Ascending aorta (tissue), 2 donors: ENCODE data around the gene PHF19. TPM values are rescaled to one million over a fixed set of nuclear protein-coding genes. Genes with fewer than 3 reads are reported as not detected.

Source experiments
- DNase-seq, 2 donors: peaks; one replicate each; pipeline ENCODE4 v3.0.0-alpha.2; 2019; ENCODE audit warnings: low spot score in 2 of 2
- H3K27ac ChIP-seq, 2 donors: fragments of 200-600 bp; sonication (generic); one replicate each; pipeline ENCODE4 v1.5.1; 2016 to 2017; ENCODE audit warnings: mild to moderate bottlenecking in 1 of 2
- H3K27me3 ChIP-seq: fragments of 200-600 bp; sonication (generic); one replicate; pipeline ENCODE4 v1.5.1; 2017
- H3K36me3 ChIP-seq, 2 donors: fragments of 200-600 bp; sonication (generic); one replicate each; pipeline ENCODE4 v1.5.1; 2016
- H3K4me1 ChIP-seq, 2 donors: fragments of 200-600 bp; sonication (generic); one replicate each; pipeline ENCODE4 v1.5.1; 2016 to 2017; ENCODE audit warnings: mild to moderate bottlenecking in 1 of 2
- H3K4me3 ChIP-seq, 2 donors: fragments of 200-600 bp; sonication (generic); one replicate each; pipeline ENCODE4 v1.5.1; 2016 to 2017; ENCODE audit warnings: mild to moderate bottlenecking in 1 of 2
- H3K9me3 ChIP-seq, 2 donors: fragments of 200-600 bp; sonication (generic); one replicate each; pipeline ENCODE4 v1.5.1; 2016
- intact Hi-C: fragments of 100-400 bp; cut with DNase I; formaldehyde crosslinking; loops from one replicate; pipeline ENCODE4 v1.15.1; 2023
- total RNA-seq: library from RNA; depleted of rRNA; stranded (reverse); fragments of >200 nt; gene quantifications from one replicate; pipeline ENCODE4 v1.1.0, GENCODE V29; 2016
- TF ChIP-seq, protein P1 (sequence below), 3 experiments: fragments of 200-600 bp in 2 of 3; fragments of 450-650 bp in 1 of 3; sonication (generic) in 2 of 3; IDR thresholded peaks; one replicate each; pipeline ENCODE4 v1.5.1; 2016 to 2019; ENCODE audit warnings: antibody characterized with exemption in 3 of 3, mild to moderate bottlenecking in 1 of 3, moderate library complexity in 1 of 3

The PHF19 gene
- total RNA-seq, 1 donor from 2014 or later: 33.0 TPM

DNA sequence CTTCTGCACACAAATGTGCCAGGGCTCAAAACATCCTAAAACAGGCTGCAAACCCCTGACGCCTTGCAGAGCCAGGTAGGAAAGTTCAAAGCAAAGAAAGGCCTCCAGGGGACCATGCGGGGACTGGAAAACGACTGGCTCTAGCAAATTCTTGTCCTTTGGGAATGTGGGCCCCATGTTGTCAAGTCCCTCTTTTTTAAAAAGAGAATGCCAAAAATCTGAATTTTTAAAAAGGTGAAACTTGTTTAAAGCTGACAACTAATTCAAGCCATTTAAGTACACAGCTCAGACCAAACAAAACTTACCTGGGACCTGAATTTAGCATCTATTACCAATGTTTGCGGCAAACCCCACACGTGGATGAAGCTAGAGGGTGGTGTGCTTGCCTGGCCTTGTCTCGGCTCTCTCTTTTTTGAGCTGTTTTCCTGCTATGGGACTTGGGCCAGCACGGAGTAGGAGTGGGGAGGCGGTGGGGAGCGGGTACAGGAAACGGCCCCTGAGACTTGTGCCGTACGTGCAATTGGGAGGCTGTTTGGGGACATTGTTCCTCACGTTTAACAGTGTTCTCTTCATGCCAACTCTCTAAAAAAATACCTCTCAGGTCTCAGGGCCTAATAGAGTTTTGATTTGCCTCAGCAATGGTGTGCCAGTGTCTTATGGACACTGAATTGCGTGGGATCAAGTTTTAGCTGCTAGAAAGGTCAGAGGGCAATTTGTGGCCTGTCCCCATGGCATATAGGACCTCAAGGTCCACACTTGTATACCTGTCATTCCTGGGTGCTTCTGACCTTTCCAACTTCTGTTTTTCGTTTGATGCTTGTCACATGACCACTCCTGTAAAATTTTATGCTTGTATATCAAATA is 15.1 kb upstream of the PHF19 start:
- H3K4me3 ChIP-seq: no peak overlapping the region
- H3K27me3 ChIP-seq: no peaks in the 10 kb centered on the region
- H3K9me3 ChIP-seq: no peaks in the 10 kb centered on the region
- peaks cover 2 to 32% of the 10 kb centered on the region in 2 donors for H3K4me1 ChIP-seq
- H3K36me3 ChIP-seq: no peaks in the 10 kb centered on the region
- TF ChIP-seq, protein P1, sequence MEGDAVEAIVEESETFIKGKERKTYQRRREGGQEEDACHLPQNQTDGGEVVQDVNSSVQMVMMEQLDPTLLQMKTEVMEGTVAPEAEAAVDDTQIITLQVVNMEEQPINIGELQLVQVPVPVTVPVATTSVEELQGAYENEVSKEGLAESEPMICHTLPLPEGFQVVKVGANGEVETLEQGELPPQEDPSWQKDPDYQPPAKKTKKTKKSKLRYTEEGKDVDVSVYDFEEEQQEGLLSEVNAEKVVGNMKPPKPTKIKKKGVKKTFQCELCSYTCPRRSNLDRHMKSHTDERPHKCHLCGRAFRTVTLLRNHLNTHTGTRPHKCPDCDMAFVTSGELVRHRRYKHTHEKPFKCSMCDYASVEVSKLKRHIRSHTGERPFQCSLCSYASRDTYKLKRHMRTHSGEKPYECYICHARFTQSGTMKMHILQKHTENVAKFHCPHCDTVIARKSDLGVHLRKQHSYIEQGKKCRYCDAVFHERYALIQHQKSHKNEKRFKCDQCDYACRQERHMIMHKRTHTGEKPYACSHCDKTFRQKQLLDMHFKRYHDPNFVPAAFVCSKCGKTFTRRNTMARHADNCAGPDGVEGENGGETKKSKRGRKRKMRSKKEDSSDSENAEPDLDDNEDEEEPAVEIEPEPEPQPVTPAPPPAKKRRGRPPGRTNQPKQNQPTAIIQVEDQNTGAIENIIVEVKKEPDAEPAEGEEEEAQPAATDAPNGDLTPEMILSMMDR (IDR thresholded peaks at IDR 0.05): no peak
- intact Hi-C loops: no loop called here
- peak overlapping the region; percentile 90 for H3K27ac ChIP-seq
- DNase-seq: no peak

DNA sequence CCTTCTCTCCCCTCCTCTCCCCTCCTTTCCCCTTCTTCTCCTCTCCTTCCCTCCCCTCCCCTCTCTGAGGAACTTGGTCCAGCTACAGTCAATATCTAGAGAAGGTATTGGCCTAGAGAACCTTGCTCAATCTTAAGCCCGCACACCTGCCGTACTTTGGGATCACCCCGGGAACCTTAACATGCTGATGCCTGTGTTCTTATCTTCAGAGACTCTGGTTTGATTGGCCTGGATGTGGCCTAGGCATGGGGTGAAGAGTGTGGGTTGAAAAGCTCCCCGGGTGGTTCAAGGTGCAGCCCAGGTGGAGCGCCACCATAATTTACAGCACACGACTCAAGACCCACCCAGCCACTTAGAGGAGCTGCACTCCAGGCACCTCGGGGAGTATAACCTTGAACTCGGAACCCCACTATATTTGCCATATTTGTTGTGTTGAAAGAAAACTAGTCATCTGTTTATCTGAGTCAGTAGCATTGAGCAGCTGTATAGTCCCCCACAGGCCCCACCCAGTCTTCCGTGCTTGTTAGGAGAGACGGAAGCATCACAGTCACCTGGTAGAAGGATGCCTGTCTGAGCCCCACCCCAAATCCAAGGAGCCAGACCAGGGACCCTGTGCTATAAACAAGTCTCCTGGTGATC is 14.4 kb upstream of the PHF19 start:
- Histone ChIP-seq H3K36me3 (no peaks in the 10 kb centered on the region), H3K9me3 (no peaks in the 10 kb centered on the region), H3K4me3 (no peak overlapping the region), H3K27me3 (no peaks in the 10 kb centered on the region), H3K4me1 (peaks cover 0 to 26% of the 10 kb centered on the region in 2 donors), H3K27ac (peak overlapping the region; percentile 90)
- intact Hi-C loops: no loop called here
- DNase-seq: no peak
- TF ChIP-seq, protein P1 (IDR thresholded peaks at IDR 0.05): no peak

DNA sequence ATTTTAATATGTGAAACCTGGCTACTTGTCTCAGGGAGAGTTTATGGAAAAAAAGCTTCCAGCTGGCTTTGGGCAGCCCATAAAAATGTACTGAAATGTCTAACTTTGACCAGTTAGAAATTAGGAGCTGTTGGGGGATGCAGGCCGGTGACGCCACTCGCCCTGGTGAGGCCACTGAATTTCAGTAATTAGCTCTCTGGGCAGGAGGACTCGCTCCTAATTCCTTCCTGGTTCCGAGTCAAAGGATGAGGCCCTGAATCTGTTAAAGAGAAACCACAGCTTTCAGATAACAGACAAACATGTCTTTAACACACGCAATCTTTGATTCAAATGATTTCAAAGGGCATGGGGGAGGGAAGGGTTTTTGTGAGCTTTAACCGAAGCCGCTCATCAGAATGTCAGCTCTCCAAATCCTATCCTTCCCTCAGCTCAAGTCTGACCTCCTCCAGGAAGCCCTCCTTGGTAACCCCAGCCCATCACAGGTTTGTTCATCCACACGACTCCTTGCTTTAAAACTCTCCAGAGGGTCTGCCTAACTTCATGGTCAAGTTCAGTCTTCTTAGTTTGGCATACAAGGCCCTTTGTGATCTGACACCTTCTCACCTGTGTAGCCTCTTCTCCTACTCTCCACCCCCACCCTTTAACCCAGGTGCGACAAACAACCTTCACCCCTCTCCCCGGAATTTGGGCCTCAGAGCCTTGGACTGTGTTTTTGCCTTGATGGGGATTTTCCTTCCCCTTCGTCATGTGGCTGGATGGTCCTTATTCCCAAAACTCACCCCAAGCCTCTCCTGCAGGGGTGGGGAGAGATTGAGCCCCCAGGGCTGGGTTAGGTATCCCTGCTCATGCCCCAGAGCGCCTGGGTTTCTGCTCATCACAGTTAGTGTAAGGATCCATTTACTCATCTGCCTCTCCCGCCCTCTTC is 13.6 kb upstream of the PHF19 start:
- H3K27me3 ChIP-seq: no peaks in the 10 kb centered on the region
- H3K4me3 ChIP-seq: no peak overlapping the region
- intact Hi-C loops: no loop called here
- peak overlapping the region; percentile 90 for H3K27ac ChIP-seq
- peaks cover 0 to 30% of the 10 kb centered on the region in 2 donors for H3K4me1 ChIP-seq
- no peaks in the 10 kb centered on the region for H3K9me3 ChIP-seq
- no peaks in the 10 kb centered on the region for H3K36me3 ChIP-seq
- no peak for DNase-seq
- TF ChIP-seq, protein P1 (IDR thresholded peaks at IDR 0.05): no peak

DNA sequence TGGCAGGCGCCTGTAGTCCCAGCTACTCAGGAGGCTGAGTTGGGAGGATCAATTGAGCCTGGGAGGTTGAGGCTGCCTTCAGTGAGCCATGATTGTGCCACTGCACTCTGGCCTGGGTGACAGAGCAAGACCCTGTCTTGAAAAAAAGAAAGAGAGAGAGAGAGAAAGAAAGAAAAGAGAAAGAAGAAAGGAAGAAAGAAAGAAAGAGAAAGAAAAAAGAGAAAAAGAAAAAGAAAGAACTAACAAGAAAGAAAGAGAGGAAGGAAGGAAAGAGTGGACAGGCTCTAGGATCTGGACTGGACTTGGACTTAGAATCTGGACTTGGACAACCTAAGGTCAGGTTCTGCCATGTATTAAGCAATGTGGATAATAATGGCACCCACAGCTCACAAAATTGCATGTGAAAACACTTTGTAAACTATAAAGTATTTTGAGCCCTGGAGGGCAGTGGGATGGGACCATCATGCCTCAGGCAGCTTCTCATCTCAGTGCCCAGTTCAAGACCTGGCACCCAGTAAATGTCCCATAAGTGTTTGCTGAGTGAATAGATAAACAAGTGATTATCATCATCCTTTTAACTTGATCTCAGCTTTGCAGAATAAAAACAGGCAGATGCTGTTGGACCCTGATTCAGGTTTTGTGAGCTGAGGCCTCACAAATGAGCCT is 12.8 kb upstream of the PHF19 start:
- no peak overlapping the region for H3K4me3 ChIP-seq
- TF ChIP-seq, protein P1 (IDR thresholded peaks at IDR 0.05): no peak
- intact Hi-C loops: no loop called here

DNA sequence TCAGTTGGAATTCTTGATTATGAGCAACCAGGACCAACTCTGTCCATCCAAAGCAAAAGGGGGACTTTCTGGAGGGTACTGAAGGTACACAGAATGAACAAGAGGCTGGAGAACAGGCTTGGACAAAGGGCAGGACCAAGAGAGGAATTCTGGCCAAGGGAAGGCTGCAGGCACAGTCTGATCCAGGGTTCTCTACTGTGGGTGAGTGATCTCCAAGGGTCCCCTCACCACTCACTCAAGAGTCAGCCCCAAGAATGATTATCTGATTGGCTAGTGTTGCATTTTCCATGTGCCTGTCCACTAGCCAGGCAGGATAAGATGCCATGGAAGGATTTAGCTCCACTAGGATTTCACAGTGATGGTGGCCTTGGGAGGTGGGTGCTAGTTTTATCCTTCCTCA is 11.6 kb upstream of the PHF19 start:
- Histone ChIP-seq H3K27ac (peak overlapping the region in 1 of 2 donors; percentile 90), H3K27me3 (no peaks in the 10 kb centered on the region), H3K36me3 (no peaks in the 10 kb centered on the region), H3K4me1 (peaks cover 0 to 23% of the 10 kb centered on the region in 2 donors), H3K4me3 (no peak overlapping the region), H3K9me3 (no peaks in the 10 kb centered on the region)
- no peak for DNase-seq
- TF ChIP-seq, protein P1 (IDR thresholded peaks at IDR 0.05): no peak
- intact Hi-C loops: no loop called here

More for the DNA sequence above, 12.8 kb upstream of the PHF19 start:
- DNase-seq: no peak
- Histone ChIP-seq H3K9me3 (no peaks in the 10 kb centered on the region), H3K36me3 (no peaks in the 10 kb centered on the region), H3K27ac (peak overlapping the region; percentile 90), H3K4me1 (peaks cover 0 to 23% of the 10 kb centered on the region in 2 donors), H3K27me3 (no peaks in the 10 kb centered on the region)
